HEK293 (cell line): ENCODE data around the gene PFN2.

Experiments
- ZBTB21 ChIP-seq: fragments of 450-650 bp; formaldehyde crosslinking; IDR thresholded peaks from 2 replicates; pipeline ENCODE4 v1.5.1; 2017; ENCODE audit warnings: missing biosample characterization, missing genetic modification characterization
- ZNF776 ChIP-seq: fragments of 450-650 bp; formaldehyde crosslinking; IDR thresholded peaks from 2 replicates; pipeline ENCODE4 v1.5.0; 2017; ENCODE audit warnings: missing biosample characterization, missing genetic modification characterization, borderline replicate concordance
- ZNF785 ChIP-seq: fragments of 450-650 bp; formaldehyde crosslinking; IDR thresholded peaks from 2 replicates; pipeline ENCODE4 v1.5.1; 2016; ENCODE audit warnings: missing biosample characterization, missing genetic modification characterization
- ZNF843 ChIP-seq: fragments of 450-650 bp; formaldehyde crosslinking; IDR thresholded peaks from 2 replicates; pipeline ENCODE4 v1.5.1; 2016; ENCODE audit warnings: missing biosample characterization, missing genetic modification characterization

- TF ChIP-seq ZNF776 (tag by site-specific recombination) (no peak), ZBTB21 (no peak), ZNF843 (tag by site-specific recombination) (no peak), ZNF785 (tag by site-specific recombination) (no peak)
These were observed 15.2 kb downstream of the PFN2 start for GRCh38 chr3:149955449-149955848.
